ENCODE measurements around the gene OR10A4. TPM values are rescaled to one million over a fixed set of nuclear protein-coding genes. Genes with fewer than 3 reads are reported as not detected.

OR10A4 gene
- total and polyA plus RNA-seq, 2 of the 4 experiments (the other 2 are of a cell fraction) = not detected

DNA sequence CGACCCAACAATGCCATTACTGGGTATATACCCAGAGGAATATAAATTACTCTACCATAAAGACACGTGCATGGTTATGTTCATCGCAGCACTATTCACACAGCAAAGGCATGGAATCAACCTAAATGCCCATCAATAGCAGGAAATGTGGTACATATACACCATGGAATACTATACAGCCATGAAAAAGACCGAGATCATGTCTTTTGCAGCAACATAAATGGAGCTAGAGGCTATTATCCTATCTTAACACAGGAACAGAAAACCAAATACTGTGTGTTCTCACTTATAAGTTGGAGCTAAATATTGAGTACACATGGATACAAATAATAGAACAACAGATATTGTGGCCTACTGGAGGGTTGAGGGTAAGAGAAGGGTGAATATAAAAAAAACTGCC is 12.4 kb downstream of the OR10A4 start:
- Histone ChIP-seq H3K27me3 (ENCODE audit: control insufficient read depth, insufficient read depth, low read length) (no peaks in the 10 kb centered on the region), H3K56ac (ENCODE audit: extremely low read depth, insufficient read depth, low read length) (no peak overlapping the region), H3K4me3 (ENCODE audit: insufficient read depth, low read depth, low read length) (no peak overlapping the region), H3K27ac (ENCODE audit: insufficient read depth, low read length) (no peak overlapping the region), H2BK5ac (ENCODE audit: low read depth, low read length, poor library complexity, severe bottlenecking) (no peak overlapping the region), H3K79me1 (ENCODE audit: low read depth in 1 of 2, low read length in 2 of 2) (no peaks in the 10 kb centered on the region), H4K20me1 (ENCODE audit: insufficient read depth, low read length) (no peaks in the 10 kb centered on the region), H3K18ac (ENCODE audit: low read depth, low read length) (no peak overlapping the region), H4K8ac (ENCODE audit: low read depth in 2 of 2, low read length in 2 of 2) (no peak overlapping the region), H3K14ac (replicated peaks; ENCODE audit: low read depth, low read length) (no peak overlapping the region), H3K4ac (ENCODE audit: low read depth, low read length) (no peak overlapping the region), H4K5ac (ENCODE audit: low read depth, low read length) (no peak overlapping the region), H3K9me3 (ENCODE audit: control insufficient read depth, insufficient read depth, low read length) (no peaks in the 10 kb centered on the region), H3K23ac (ENCODE audit: low read depth, low read length) (no peak overlapping the region), H2BK120ac (ENCODE audit: low read depth, low read length) (no peak overlapping the region), H2AK5ac (ENCODE audit: low read depth, low read length) (no peak overlapping the region), H2BK20ac (ENCODE audit: low read depth, low read length) (no peak overlapping the region), H3K9ac (ENCODE audit: low read depth, low read length) (no peak overlapping the region), H4K91ac (ENCODE audit: insufficient read depth, low read depth, low read length) (no peak overlapping the region), H2AK9ac (replicated peaks; ENCODE audit: low read depth, low read length, poor library complexity) (no peak overlapping the region), H2AFZ (replicated peaks; ENCODE audit: low read length, poor library complexity) (no peak overlapping the region), H3K9me1 (ENCODE audit: insufficient read depth, low read length) (no peaks in the 10 kb centered on the region), H3K4me1 (ENCODE audit: control insufficient read depth, insufficient read depth, low read length) (no peaks in the 10 kb centered on the region), H3K4me2 (ENCODE audit: low read depth, low read length) (no peak overlapping the region), H3K36me3 (ENCODE audit: control insufficient read depth, insufficient read depth, low read length) (no peaks in the 10 kb centered on the region), H2BK15ac (ENCODE audit: low read depth, low read length) (no peak overlapping the region)
- BruUV-seq (replicated peaks) = no TSS peak
- POLR2A ChIA-PET (ENCODE audit: unreplicated experiment) = no interaction called here
- DNase-seq (no peak), ATAC-seq (ENCODE audit: low read depth) (no peak)
- WGBS, 2 experiments (ENCODE audit: extremely low coverage in 2 of 2, insufficient read length in 1 of 2) = no CpG with 5 or more reads among the region's 4 CpGs
- dilution Hi-C loops (cut with HindIII; ENCODE audit: low sequenced_read_pairs, unreplicated experiment) = no loop called here
- no peak for TF ChIP-seq BHLHE40 (IDR thresholded peaks at IDR 0.05; ENCODE audit: low read depth, low read length)
- no peak for TF ChIP-seq RCOR1 (IDR thresholded peaks at IDR 0.05; ENCODE audit: insufficient replicate concordance, low read length)
- TF ChIP-seq, protein P1, sequence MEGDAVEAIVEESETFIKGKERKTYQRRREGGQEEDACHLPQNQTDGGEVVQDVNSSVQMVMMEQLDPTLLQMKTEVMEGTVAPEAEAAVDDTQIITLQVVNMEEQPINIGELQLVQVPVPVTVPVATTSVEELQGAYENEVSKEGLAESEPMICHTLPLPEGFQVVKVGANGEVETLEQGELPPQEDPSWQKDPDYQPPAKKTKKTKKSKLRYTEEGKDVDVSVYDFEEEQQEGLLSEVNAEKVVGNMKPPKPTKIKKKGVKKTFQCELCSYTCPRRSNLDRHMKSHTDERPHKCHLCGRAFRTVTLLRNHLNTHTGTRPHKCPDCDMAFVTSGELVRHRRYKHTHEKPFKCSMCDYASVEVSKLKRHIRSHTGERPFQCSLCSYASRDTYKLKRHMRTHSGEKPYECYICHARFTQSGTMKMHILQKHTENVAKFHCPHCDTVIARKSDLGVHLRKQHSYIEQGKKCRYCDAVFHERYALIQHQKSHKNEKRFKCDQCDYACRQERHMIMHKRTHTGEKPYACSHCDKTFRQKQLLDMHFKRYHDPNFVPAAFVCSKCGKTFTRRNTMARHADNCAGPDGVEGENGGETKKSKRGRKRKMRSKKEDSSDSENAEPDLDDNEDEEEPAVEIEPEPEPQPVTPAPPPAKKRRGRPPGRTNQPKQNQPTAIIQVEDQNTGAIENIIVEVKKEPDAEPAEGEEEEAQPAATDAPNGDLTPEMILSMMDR (conservative IDR thresholded peaks at IDR 0.05; ENCODE audit: low read depth, low read length) = no peak
- no peak for TF ChIP-seq MXI1 (IDR thresholded peaks at IDR 0.05; ENCODE audit: borderline replicate concordance, low read depth, low read length)
- TF ChIP-seq, protein P2, sequence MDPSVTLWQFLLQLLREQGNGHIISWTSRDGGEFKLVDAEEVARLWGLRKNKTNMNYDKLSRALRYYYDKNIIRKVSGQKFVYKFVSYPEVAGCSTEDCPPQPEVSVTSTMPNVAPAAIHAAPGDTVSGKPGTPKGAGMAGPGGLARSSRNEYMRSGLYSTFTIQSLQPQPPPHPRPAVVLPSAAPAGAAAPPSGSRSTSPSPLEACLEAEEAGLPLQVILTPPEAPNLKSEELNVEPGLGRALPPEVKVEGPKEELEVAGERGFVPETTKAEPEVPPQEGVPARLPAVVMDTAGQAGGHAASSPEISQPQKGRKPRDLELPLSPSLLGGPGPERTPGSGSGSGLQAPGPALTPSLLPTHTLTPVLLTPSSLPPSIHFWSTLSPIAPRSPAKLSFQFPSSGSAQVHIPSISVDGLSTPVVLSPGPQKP (IDR thresholded peaks at IDR 0.05; ENCODE audit: borderline replicate concordance, low read depth, low read length) = no peak
- intact Hi-C loops (cut with micrococcal nuclease) = no loop called here
- CTCF ChIA-PET = no interaction called here
- in situ Hi-C loops (cut with MboI; ENCODE audit: low sequenced_read_pairs) = no loop called here

Measured in IMR-90 (cell line).